ENCODE data around the gene TNPO1.

- TF ChIP-seq CTCF (conservative IDR thresholded peaks at IDR 0.05): peak; percentile 70
- TF ChIP-seq EZH2 (IDR thresholded peaks at IDR 0.05; ENCODE audit: low read depth): no peak
Observed at GRCh38 chr5:72818866-72819534, 2.5 kb downstream of the TNPO1 start.
